Endodermal cell (in vitro differentiated cells): ENCODE results near the gene DCHS1. TPM values are rescaled to one million over a fixed set of nuclear protein-coding genes. Genes with fewer than 3 reads are reported as not detected.

Experiments used
- DNase-seq: peaks from one replicate; pipeline ENCODE4 v3.0.0-alpha.2; 2017
- H3K27ac ChIP-seq: 2 replicates; pipeline ENCODE4 v1.5.1; 2013; ENCODE audit warnings: mild to moderate bottlenecking, low read depth, low read length, moderate library complexity
- H3K27me3 ChIP-seq: 2 replicates; pipeline ENCODE4 v1.6.1; 2013; ENCODE audit warnings: mild to moderate bottlenecking, low read length, moderate library complexity; ENCODE audit not compliant: insufficient read depth, control insufficient read depth, poor library complexity, severe bottlenecking
- H3K36me3 ChIP-seq: 2 replicates; pipeline ENCODE4 v1.7.0; 2013; ENCODE audit warnings: mild to moderate bottlenecking, low read length, moderate library complexity; ENCODE audit not compliant: control insufficient read depth, insufficient read depth
- H3K4me1 ChIP-seq: one replicate; pipeline ENCODE4 v1.7.0; 2013; ENCODE audit warnings: low read length; ENCODE audit not compliant: control insufficient read depth, insufficient read depth
- H3K4me3 ChIP-seq: 2 replicates; pipeline ENCODE4 v1.5.1; 2013; ENCODE audit warnings: mild to moderate bottlenecking, low read length, moderate library complexity
- H3K9ac ChIP-seq: 2 replicates; pipeline ENCODE4 v1.6.1; 2013; ENCODE audit warnings: mild to moderate bottlenecking, low read length, moderate library complexity; ENCODE audit not compliant: poor library complexity, severe bottlenecking; ENCODE audit errors: extremely low read depth
- H3K9me3 ChIP-seq: 2 replicates; pipeline ENCODE4 v1.6.1; 2013; ENCODE audit warnings: mild to moderate bottlenecking, low read length, moderate library complexity; ENCODE audit not compliant: control insufficient read depth
- H3K27ac Mint-ChIP-seq: 2 replicates; pipeline ENCODE4 v1.8.0; 2020; ENCODE audit warnings: mixed read lengths
- H3K27me3 Mint-ChIP-seq: 2 replicates; pipeline ENCODE4 v1.8.0; 2021; ENCODE audit warnings: mild to moderate bottlenecking, mixed read lengths; ENCODE audit not compliant: insufficient read depth
- H3K36me3 Mint-ChIP-seq: 2 replicates; pipeline ENCODE4 v1.8.0; 2020; ENCODE audit warnings: low read depth, mixed read lengths
- H3K4me1 Mint-ChIP-seq: 2 replicates; pipeline ENCODE4 v1.8.0; 2020; ENCODE audit warnings: mixed read lengths
- H3K4me3 Mint-ChIP-seq: 2 replicates; pipeline ENCODE4 v1.8.0; 2020; ENCODE audit warnings: mild to moderate bottlenecking, moderate library complexity, mixed read lengths
- H3K9me3 Mint-ChIP-seq: 2 replicates; pipeline ENCODE4 v1.8.0; 2020; ENCODE audit warnings: mild to moderate bottlenecking, mixed read lengths
- CTCF ChIP-seq: fragments of 200-600 bp; sonication (generic); conservative IDR thresholded peaks from 2 replicates; pipeline ENCODE4 v1.5.0; 2021; ENCODE audit warnings: antibody characterized with exemption, mild to moderate bottlenecking
- WGBS, 2 experiments: methylation state at CpG; one replicate each; pipeline versions ENCODE4 v1.1.5 to v1.1.7; 2013; ENCODE audit warnings: missing lambda C conversion rate in 2 of 2, mixed read lengths in 1 of 2; ENCODE audit not compliant: insufficient coverage in 1 of 2, insufficient read length in 1 of 2; 5-methylcytosine and 5-hydroxymethylcytosine counted together
- total RNA-seq, 2 donors: library from RNA; stranded (reverse); fragmentation: NEBNext Ultra II Directional in 1 of 2; extraction: Animal tissue kit (Norgen Biotek cat#: 25700) in 1 of 2; gene quantifications; 2 replicates in 1 of 2; 3 replicates in 1 of 2; pipeline ENCODE4 v1.2.1, GENCODE V29; 2021

The DCHS1 gene
- total RNA-seq, 2 donors from 2014 or later: 13.7 to 14.3 TPM

GRCh38 chr11:6604790-6605189 lies 50.8 kb downstream of the DCHS1 start:
- no peak for TF ChIP-seq CTCF
- H3K4me3 Mint-ChIP-seq: no peak overlapping the region
- Histone ChIP-seq H3K4me3 (peak overlapping the region; percentile 93), H3K4me1 (peaks cover 5% of the 10 kb centered on the region), H3K9ac (peak overlapping the region; percentile 82), H3K9me3 (no peaks in the 10 kb centered on the region), H3K36me3 (peaks cover 46% of the 10 kb centered on the region), H3K27me3 (no peaks in the 10 kb centered on the region), H3K27ac (peak overlapping the region; percentile 67)
- H3K4me1 Mint-ChIP-seq: peaks cover 14% of the 10 kb centered on the region
- peaks cover 30% of the 10 kb centered on the region for H3K36me3 Mint-ChIP-seq
- H3K27ac Mint-ChIP-seq: no peak overlapping the region
- H3K9me3 Mint-ChIP-seq: no peaks in the 10 kb centered on the region
- no peaks in the 10 kb centered on the region for H3K27me3 Mint-ChIP-seq
- DNase-seq: no peak
- WGBS, 2 experiments: 64 to 72% methylated on average over 3 of the region's 3 CpGs

GRCh38 chr11:6604081-6604626 lies 51.5 kb downstream of the DCHS1 start:
- no peaks in the 10 kb centered on the region for H3K27me3 Mint-ChIP-seq
- WGBS, 2 experiments: 0% methylated on average over 1 to 20 of the region's 20 CpGs
- H3K36me3 Mint-ChIP-seq: peaks cover 30% of the 10 kb centered on the region
- H3K27ac Mint-ChIP-seq: no peak overlapping the region
- peak; percentile 40 for TF ChIP-seq CTCF
- no peaks in the 10 kb centered on the region for H3K9me3 Mint-ChIP-seq
- H3K27ac ChIP-seq: peak overlapping the region; percentile 67
- peaks cover 5% of the 10 kb centered on the region for H3K4me1 ChIP-seq
- H3K9me3 ChIP-seq: no peaks in the 10 kb centered on the region
- H3K4me3 Mint-ChIP-seq: no peak overlapping the region
- H3K4me1 Mint-ChIP-seq: peaks cover 14% of the 10 kb centered on the region
- peak; percentile 79 for DNase-seq
- no peaks in the 10 kb centered on the region for H3K27me3 ChIP-seq
- peaks cover 46% of the 10 kb centered on the region for H3K36me3 ChIP-seq
- H3K9ac ChIP-seq: peak overlapping the region; percentile 82
- H3K4me3 ChIP-seq: peak overlapping the region; percentile 93

GRCh38 chr11:6603287-6604080 lies 52.1 kb downstream of the DCHS1 start, which contains the start of the genes ILK and RRP8:
Gene ILK, plus strand, starts transcription at chr11:6603774. Its CDS starts 498 bp downstream, at chr11:6604272.
Gene RRP8, minus strand, starts transcription at chr11:6603616. Its CDS starts 114 bp downstream, at chr11:6603502.
- WGBS, 2 experiments: 0 to 2% methylated on average over 15 to 72 of the region's 72 CpGs
- Mint-ChIP-seq H3K27ac (no peak within 1 kb of the TSS), H3K36me3 (peaks cover 28% of the 10 kb centered on the region)

More at GRCh38 chr11:6603287-6604080, 52.1 kb downstream of the DCHS1 start, which contains the start of the genes ILK and RRP8:
- no peak for TF ChIP-seq CTCF
- H3K4me1 Mint-ChIP-seq: peaks cover 14% of the 10 kb centered on the region
- no peaks in the 10 kb centered on the region for H3K27me3 ChIP-seq
- peak within 1 kb of the TSS; percentile 67 for H3K27ac ChIP-seq
- H3K4me1 ChIP-seq: peaks cover 5% of the 10 kb centered on the region
- H3K9me3 Mint-ChIP-seq: no peaks in the 10 kb centered on the region
- peaks cover 45% of the 10 kb centered on the region for H3K36me3 ChIP-seq
- DNase-seq: peak; percentile 97
- H3K4me3 ChIP-seq: peak within 1 kb of the TSS; percentile 93
- H3K9me3 ChIP-seq: no peaks in the 10 kb centered on the region
- peak within 1 kb of the TSS; percentile 82 for H3K9ac ChIP-seq
- H3K27me3 Mint-ChIP-seq: no peaks in the 10 kb centered on the region
- H3K4me3 Mint-ChIP-seq: no peak within 1 kb of the TSS
